Body of pancreas (tissue), 4 donors: ENCODE data around the gene LMO1. TPM values are rescaled to one million over a fixed set of nuclear protein-coding genes. Genes with fewer than 3 reads are reported as not detected.

Source experiments
- ATAC-seq: fragments of 150-250 bp; one replicate; pipeline ENCODE4 v1.9.1; 2016
- DNase-seq, 4 donors: peaks; one replicate each; pipeline ENCODE4 v3.0.0-alpha.2; 2019
- H3K27ac ChIP-seq, 4 donors: fragments of 200-600 bp; sonication (generic); 1 replicate in 3 of 4; 2 replicates in 1 of 4; pipeline versions ENCODE4 v1.5.1 to v1.6.1; 2016 to 2019; ENCODE audit warnings: mild to moderate bottlenecking in 1 of 4, mixed read lengths in 1 of 4, moderate library complexity in 1 of 4
- H3K27me3 ChIP-seq, 2 donors: fragments of 200-600 bp; sonication (generic); one replicate each; pipeline ENCODE4 v1.6.0; 2016; ENCODE audit warnings: mild to moderate bottlenecking in 1 of 2
- H3K36me3 ChIP-seq, 2 donors: fragments of 200-600 bp; sonication (generic); replicated peaks in 1 of 2; 2 replicates each; pipeline ENCODE4 v1.5.1; 2016; ENCODE audit warnings: low read depth in 2 of 2; ENCODE audit not compliant: insufficient read depth in 1 of 2
- H3K4me1 ChIP-seq: fragments of 200-600 bp; sonication (generic); one replicate; pipeline ENCODE4 v1.6.0; 2016
- H3K4me3 ChIP-seq, 2 donors: fragments of 200-600 bp; sonication (generic); 1 replicate in 1 of 2; 2 replicates in 1 of 2; pipeline ENCODE4 v1.5.1; 2016 to 2019
- H3K9me3 ChIP-seq, 3 donors: fragments of 200-600 bp; sonication (generic); 1 replicate in 2 of 3; 2 replicates in 1 of 3; pipeline ENCODE4 v1.5.1; 2016
- POLR2A ChIP-seq, 3 donors: fragments of 450-650 bp; IDR thresholded peaks; one replicate each; pipeline ENCODE4 v1.6.1; 2016; ENCODE audit warnings: antibody characterized with exemption in 3 of 3, mild to moderate bottlenecking in 2 of 3
- WGBS, 2 donors: methylation state at CpG; one replicate each; pipeline ENCODE4 v1.1.5; 2017; 5-methylcytosine and 5-hydroxymethylcytosine counted together
- intact Hi-C: fragments of 100-400 bp; cut with DNase I; formaldehyde crosslinking; loops from one replicate; pipeline ENCODE4 v1.15.1; 2023
- total RNA-seq, 2 donors: library from RNA; depleted of rRNA; stranded (reverse); fragments of >200 nt; gene quantifications; one replicate each; pipeline ENCODE4 v1.1.0, GENCODE V29; 2016
- TF ChIP-seq, protein P1 (sequence below), 7 experiments: fragments of 450-650 bp in 4 of 7; fragments of 200-600 bp in 3 of 7; sonication (generic) in 3 of 7; IDR thresholded peaks; one replicate each; pipeline ENCODE4 v1.5.1; 2016 to 2019; ENCODE audit warnings: antibody characterized with exemption in 7 of 7

Gene LMO1
- total RNA-seq, 2 donors from 2014 or later: 0.78 to 1.6 TPM

DNA sequence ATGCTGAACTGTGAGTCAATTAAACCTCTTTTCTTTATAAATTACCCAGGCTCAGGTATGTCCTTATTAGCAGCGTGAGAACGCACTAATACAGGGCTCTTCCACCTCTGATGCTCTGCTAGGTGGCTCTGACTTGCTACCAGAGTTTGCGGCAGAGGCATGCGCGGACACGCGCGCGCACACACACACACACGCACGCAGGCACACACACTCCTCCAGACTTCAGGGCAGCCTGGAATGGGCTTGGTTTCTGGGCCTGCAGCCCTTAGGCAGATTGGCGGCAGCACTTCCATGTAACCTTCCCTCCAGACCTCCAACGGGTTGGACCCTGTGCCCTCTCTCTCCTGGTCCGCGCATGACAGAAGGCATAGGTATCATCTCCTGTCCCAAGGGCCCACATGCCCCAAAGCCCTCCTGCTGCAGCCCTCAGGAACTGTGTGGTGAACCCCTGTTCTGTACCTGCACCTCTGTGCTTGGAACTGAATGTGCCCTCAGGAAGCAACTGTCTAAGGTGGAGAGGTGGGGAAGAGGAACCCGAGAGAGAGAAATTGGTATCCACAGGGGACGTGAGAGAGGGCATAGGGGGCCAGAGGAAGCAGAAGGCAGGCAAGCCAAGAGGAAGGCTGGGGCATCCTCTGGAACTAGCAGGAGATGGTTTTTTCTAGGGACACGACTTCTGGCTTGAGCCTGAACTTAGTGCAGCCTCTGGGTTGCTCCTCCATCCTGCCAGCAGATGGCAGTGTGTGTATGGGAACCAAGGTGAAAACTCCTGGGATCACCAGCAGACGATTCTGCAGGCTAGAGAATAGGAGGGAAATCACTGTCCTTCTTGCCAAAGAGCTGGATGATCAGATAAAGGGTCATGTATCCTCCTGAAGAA, 71.4 kb downstream of the LMO1 start:
- Histone ChIP-seq H3K4me1 (no peaks in the 10 kb centered on the region), H3K27ac (no peak overlapping the region), H3K36me3 (no peaks in the 10 kb centered on the region), H3K27me3 (no peaks in the 10 kb centered on the region), H3K9me3 (no peaks in the 10 kb centered on the region), H3K4me3 (no peak overlapping the region)
- DNase-seq (peak; percentile 72 to 79 (median 75)), ATAC-seq (peak; percentile 75)
- intact Hi-C loops: no loop called here
- no peak for TF ChIP-seq POLR2A (IDR thresholded peaks at IDR 0.05)
- TF ChIP-seq, protein P1, sequence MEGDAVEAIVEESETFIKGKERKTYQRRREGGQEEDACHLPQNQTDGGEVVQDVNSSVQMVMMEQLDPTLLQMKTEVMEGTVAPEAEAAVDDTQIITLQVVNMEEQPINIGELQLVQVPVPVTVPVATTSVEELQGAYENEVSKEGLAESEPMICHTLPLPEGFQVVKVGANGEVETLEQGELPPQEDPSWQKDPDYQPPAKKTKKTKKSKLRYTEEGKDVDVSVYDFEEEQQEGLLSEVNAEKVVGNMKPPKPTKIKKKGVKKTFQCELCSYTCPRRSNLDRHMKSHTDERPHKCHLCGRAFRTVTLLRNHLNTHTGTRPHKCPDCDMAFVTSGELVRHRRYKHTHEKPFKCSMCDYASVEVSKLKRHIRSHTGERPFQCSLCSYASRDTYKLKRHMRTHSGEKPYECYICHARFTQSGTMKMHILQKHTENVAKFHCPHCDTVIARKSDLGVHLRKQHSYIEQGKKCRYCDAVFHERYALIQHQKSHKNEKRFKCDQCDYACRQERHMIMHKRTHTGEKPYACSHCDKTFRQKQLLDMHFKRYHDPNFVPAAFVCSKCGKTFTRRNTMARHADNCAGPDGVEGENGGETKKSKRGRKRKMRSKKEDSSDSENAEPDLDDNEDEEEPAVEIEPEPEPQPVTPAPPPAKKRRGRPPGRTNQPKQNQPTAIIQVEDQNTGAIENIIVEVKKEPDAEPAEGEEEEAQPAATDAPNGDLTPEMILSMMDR (IDR thresholded peaks at IDR 0.05): peak; percentile 73 to 82 (median 78)
- WGBS, 2 donors: 62% methylated on average over 18 to 19 of the region's 19 CpGs

DNA sequence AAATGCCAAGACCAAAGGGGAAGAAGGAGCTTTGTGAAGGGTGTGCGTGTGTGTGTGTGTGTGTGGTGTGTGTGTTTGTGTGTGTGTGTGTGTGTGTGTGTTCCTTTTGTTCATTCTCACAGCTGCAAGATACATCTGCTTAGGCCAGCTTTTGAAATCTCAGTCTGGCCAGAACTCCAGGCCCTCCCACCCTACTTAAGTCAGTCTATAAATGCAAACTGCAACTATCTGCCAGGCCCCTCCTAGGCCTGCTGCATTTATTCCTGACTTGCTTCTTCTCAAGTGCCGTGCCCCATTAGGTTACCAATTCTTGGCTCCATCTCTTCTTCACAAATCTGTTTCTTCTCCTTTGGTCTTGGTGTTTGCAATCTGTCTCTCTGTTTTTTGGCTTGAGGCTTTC, 73.2 kb downstream of the LMO1 start:
- ATAC-seq: no peak
- no peaks in the 10 kb centered on the region for H3K27me3 ChIP-seq
- H3K4me1 ChIP-seq: no peaks in the 10 kb centered on the region
- no peaks in the 10 kb centered on the region for H3K9me3 ChIP-seq
- DNase-seq: no peak
- TF ChIP-seq, protein P1 (IDR thresholded peaks at IDR 0.05): no peak
- TF ChIP-seq POLR2A (IDR thresholded peaks at IDR 0.05): no peak
- no peak overlapping the region for H3K4me3 ChIP-seq
- no peak overlapping the region for H3K27ac ChIP-seq
- intact Hi-C loops: no loop called here
- WGBS, 2 donors: 42 to 43% methylated on average over 2 of the region's 2 CpGs
- H3K36me3 ChIP-seq: no peaks in the 10 kb centered on the region

DNA sequence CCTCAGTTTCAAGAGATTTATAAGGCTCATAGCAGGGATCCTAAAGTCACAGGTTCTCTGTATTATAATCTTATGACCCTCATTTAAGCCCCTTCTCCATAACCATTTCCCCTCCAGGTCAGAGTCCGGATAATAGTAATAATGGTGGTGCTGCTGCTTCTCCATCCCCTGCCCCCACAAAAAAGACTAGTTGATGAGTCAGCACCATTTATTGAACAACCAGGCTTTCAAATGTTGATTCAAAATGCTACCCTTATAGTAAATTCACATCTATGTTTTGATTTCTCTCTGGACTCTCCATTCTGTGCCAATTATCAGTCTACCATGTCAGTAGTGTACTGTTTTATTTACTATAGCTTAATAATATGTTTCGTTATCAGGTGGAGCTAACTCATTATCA, 77.2 kb downstream of the LMO1 start:
- WGBS, 2 donors: 63 to 84% methylated on average over 2 of the region's 2 CpGs
- no peak for DNase-seq
- intact Hi-C loops: no loop called here
- no peak overlapping the region for H3K27ac ChIP-seq
- H3K4me1 ChIP-seq: no peaks in the 10 kb centered on the region
- no peaks in the 10 kb centered on the region for H3K36me3 ChIP-seq
- no peak for ATAC-seq
- H3K27me3 ChIP-seq: no peaks in the 10 kb centered on the region
- H3K9me3 ChIP-seq: no peaks in the 10 kb centered on the region
- TF ChIP-seq, protein P1 (IDR thresholded peaks at IDR 0.05): no peak
- no peak for TF ChIP-seq POLR2A (IDR thresholded peaks at IDR 0.05)
- H3K4me3 ChIP-seq: no peak overlapping the region

DNA sequence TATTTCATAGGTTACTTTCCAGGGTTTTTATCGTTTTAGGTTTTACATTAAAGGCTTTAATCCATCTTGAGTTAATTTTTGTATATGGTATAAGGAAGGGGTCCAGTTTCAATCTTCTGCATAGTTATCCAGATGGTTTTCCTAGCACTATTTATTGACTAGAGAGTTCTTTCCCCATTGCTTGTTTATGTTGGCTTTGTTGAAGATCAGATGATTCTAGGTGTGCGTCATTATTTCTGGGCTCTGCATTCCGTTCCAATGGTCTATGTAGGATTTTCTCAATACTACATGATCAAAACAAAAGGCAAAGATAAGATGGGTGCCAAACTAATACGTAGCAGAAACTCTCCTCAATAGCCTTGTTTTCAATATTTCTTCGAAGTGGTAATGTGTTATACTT, 80.6 kb downstream of the LMO1 start:
- Histone ChIP-seq H3K9me3 (no peaks in the 10 kb centered on the region), H3K4me3 (no peak overlapping the region), H3K27ac (no peak overlapping the region), H3K36me3 (no peaks in the 10 kb centered on the region), H3K4me1 (no peaks in the 10 kb centered on the region), H3K27me3 (no peaks in the 10 kb centered on the region)
- WGBS, 2 donors: 69 to 72% methylated on average over 5 of the region's 5 CpGs
- intact Hi-C loops: no loop called here
- DNase-seq (no peak), ATAC-seq (no peak)
- no peak for TF ChIP-seq POLR2A (IDR thresholded peaks at IDR 0.05)
- TF ChIP-seq, protein P1 (IDR thresholded peaks at IDR 0.05): no peak

DNA sequence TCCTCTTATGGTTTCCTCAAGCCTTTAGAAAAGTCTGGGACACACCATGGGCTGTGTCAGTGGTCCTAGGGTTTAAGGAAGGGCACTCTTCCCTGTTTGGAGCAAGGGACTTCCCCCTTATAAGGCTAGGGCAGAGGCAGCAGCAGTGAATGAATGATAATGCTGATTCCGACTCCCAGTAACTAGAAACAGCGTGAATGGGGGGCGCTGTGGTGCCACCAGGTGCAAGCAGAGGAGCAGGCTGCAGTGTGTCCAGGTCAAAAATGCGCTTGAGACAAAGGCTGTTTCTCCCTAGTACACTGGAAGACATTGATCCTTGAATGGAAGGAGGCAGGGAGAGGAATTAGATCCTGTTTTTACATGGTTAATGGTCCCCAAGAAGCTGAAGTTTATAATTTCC, 83.2 kb downstream of the LMO1 start:
- no peak for TF ChIP-seq POLR2A (IDR thresholded peaks at IDR 0.05)
- TF ChIP-seq, protein P1 (IDR thresholded peaks at IDR 0.05): no peak
- no peaks in the 10 kb centered on the region for H3K36me3 ChIP-seq
- H3K4me3 ChIP-seq: no peak overlapping the region
- intact Hi-C loops: no loop called here
- no peak overlapping the region for H3K27ac ChIP-seq
- ATAC-seq (no peak), DNase-seq (no peak)
- no peaks in the 10 kb centered on the region for H3K27me3 ChIP-seq
- H3K9me3 ChIP-seq: no peaks in the 10 kb centered on the region
- 60 to 62% methylated on average over 4 of the region's 4 CpGs for WGBS, 2 donors
- H3K4me1 ChIP-seq: no peaks in the 10 kb centered on the region
